Measurements from ENCODE around the gene RBMS3.

Gene RBMS3

GRCh38 chr3:29565236-29565635 is 284.4 kb downstream of the RBMS3 start:
- no peak for FAIRE-seq
- no peak for DNase-seq (ENCODE audit: low spot score)

- no peak for FAIRE-seq
- no peak for DNase-seq (ENCODE audit: low spot score)
Measured at GRCh38 chr3:29567501-29567900, 286.6 kb downstream of the RBMS3 start.

- DNase-seq (ENCODE audit: low spot score) (no peak), FAIRE-seq (no peak)
Measured at GRCh38 chr3:29568355-29568754, 287.5 kb downstream of the RBMS3 start.

- FAIRE-seq: no peak
- no peak for DNase-seq (ENCODE audit: low spot score)
Measured at GRCh38 chr3:29576181-29576580, 295.3 kb downstream of the RBMS3 start.

GRCh38 chr3:29576675-29577074 is 295.8 kb downstream of the RBMS3 start:
- FAIRE-seq (no peak), DNase-seq (ENCODE audit: low spot score) (no peak)

GRCh38 chr3:29577250-29577649 is 296.4 kb downstream of the RBMS3 start:
- no peak for FAIRE-seq

GRCh38 chr3:29581311-29581710 is 300.4 kb downstream of the RBMS3 start:
- DNase-seq (ENCODE audit: low spot score): no peak
- no peak for FAIRE-seq

More at GRCh38 chr3:29577250-29577649, 296.4 kb downstream of the RBMS3 start:
- DNase-seq (ENCODE audit: low spot score): no peak

GRCh38 chr3:29582273-29582672 is 301.4 kb downstream of the RBMS3 start:
- no peak for FAIRE-seq

GRCh38 chr3:29583861-29584260 is 303.0 kb downstream of the RBMS3 start:
- no peak for FAIRE-seq
- no peak for DNase-seq (ENCODE audit: low spot score)

More at GRCh38 chr3:29582273-29582672, 301.4 kb downstream of the RBMS3 start:
- no peak for DNase-seq (ENCODE audit: low spot score)

- no peak for FAIRE-seq
- no peak for DNase-seq (ENCODE audit: low spot score)
Measured at GRCh38 chr3:29585368-29585767, 304.5 kb downstream of the RBMS3 start.

- DNase-seq (ENCODE audit: low spot score) (no peak), FAIRE-seq (no peak)
Measured at GRCh38 chr3:29587340-29587739, 306.5 kb downstream of the RBMS3 start.

- DNase-seq (ENCODE audit: low spot score): no peak
- FAIRE-seq: no peak
Measured at GRCh38 chr3:29590012-29590411, 309.1 kb downstream of the RBMS3 start.

GRCh38 chr3:29590461-29590860 is 309.6 kb downstream of the RBMS3 start:
- FAIRE-seq: no peak
- no peak for DNase-seq (ENCODE audit: low spot score)

GRCh38 chr3:29591579-29591978 is 310.7 kb downstream of the RBMS3 start:
- FAIRE-seq (no peak), DNase-seq (ENCODE audit: low spot score) (no peak)

GRCh38 chr3:29593802-29594201 is 312.9 kb downstream of the RBMS3 start:
- DNase-seq (ENCODE audit: low spot score) (no peak), FAIRE-seq (no peak)

GRCh38 chr3:29594261-29594660 is 313.4 kb downstream of the RBMS3 start:
- no peak for DNase-seq (ENCODE audit: low spot score)

GRCh38 chr3:29597376-29598008 is 316.6 kb downstream of the RBMS3 start:
- FAIRE-seq: no peak
- no peak for DNase-seq (ENCODE audit: low spot score)

More at GRCh38 chr3:29594261-29594660, 313.4 kb downstream of the RBMS3 start:
- FAIRE-seq: no peak

- DNase-seq (ENCODE audit: low spot score): no peak
- no peak for FAIRE-seq
Measured at GRCh38 chr3:29601861-29602585, 321.2 kb downstream of the RBMS3 start.

- DNase-seq (ENCODE audit: low spot score) (no peak), FAIRE-seq (no peak)
Measured at GRCh38 chr3:29605845-29606244, 325.0 kb downstream of the RBMS3 start.

- FAIRE-seq (no peak), DNase-seq (ENCODE audit: low spot score) (no peak)
Measured at GRCh38 chr3:29606416-29606815, 325.5 kb downstream of the RBMS3 start.

GRCh38 chr3:29608414-29609327 is 327.8 kb downstream of the RBMS3 start:
- no peak for FAIRE-seq

GRCh38 chr3:29609328-29609811 is 328.5 kb downstream of the RBMS3 start:
- DNase-seq (ENCODE audit: low spot score) (no peak), FAIRE-seq (no peak)

More at GRCh38 chr3:29608414-29609327, 327.8 kb downstream of the RBMS3 start:
- no peak for DNase-seq (ENCODE audit: low spot score)
